ENCODE results near the gene ROPN1L.
A peak's percentile ranks its signal among the peaks of the same experiment; 100 is the strongest.

Gene ROPN1L

DNA sequence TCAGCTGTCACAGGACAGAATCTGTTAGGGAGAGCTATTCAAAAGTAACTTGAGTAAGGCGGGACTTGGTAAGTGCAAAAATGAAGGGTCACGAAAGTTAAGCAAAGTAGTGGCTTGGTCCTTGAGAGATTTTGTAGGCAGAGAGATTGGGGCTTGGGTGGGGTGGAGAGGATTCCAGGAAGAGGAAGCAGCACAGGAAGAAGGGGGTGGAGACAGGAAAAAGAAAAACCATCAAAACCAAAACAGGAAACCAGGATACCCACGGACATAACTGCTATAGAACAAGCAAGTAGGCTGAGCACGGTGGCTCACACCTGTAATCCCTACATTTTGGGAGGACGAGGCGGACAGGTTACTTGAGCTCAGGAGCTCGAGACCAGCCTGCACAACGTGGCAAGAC lies 3.7 kb downstream of the ROPN1L start:
- Histone ChIP-seq H3K4me3 (ENCODE audit: insufficient read depth, low read depth, low read length, poor library complexity, severe bottlenecking) (no peak overlapping the region), H3K27ac (ENCODE audit: insufficient read depth, low read length, poor library complexity, severe bottlenecking) (no peak overlapping the region)
- no peak for DNase-seq

DNA sequence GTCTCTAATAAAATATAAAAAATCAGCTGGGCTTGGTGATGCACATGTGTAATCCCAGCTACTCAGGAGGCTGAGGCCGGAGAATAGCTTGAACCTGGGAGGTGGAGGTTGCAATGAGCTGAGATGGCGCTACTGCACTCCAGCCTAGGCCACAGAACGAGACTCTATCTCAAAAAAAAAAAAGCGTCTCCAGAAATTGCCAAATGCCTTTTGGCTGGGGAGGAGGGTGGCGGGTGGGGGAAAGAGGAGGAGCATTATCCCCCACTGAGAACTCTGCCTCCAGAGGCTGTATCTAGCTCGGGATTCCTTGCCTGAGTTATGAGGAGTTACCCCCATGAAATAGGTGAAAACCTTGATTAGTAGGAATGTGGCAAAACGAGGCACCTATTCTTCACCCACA lies 4.8 kb downstream of the ROPN1L start:
- Histone ChIP-seq H3K27me3 (replicated peaks; ENCODE audit: control insufficient read depth, insufficient read depth, low read length, poor library complexity, severe bottlenecking) (no peaks in the 10 kb centered on the region), H3K27ac (ENCODE audit: insufficient read depth, low read length, poor library complexity, severe bottlenecking) (no peak overlapping the region), H3K36me3 (ENCODE audit: control insufficient read depth, insufficient read depth, low read length) (no peaks in the 10 kb centered on the region), H3K9me3 (ENCODE audit: control insufficient read depth, low read length) (no peaks in the 10 kb centered on the region), H3K4me1 (ENCODE audit: control insufficient read depth, insufficient read depth, low read length, poor library complexity, severe bottlenecking) (peaks cover 41% of the 10 kb centered on the region), H3K4me3 (ENCODE audit: insufficient read depth, low read depth, low read length, poor library complexity, severe bottlenecking) (no peak overlapping the region)
- DNase-seq: no peak

More for the DNA sequence above, 3.7 kb downstream of the ROPN1L start:
- H3K9me3 ChIP-seq (ENCODE audit: control insufficient read depth, low read length): no peaks in the 10 kb centered on the region
- H3K27me3 ChIP-seq (replicated peaks; ENCODE audit: control insufficient read depth, insufficient read depth, low read length, poor library complexity, severe bottlenecking): no peaks in the 10 kb centered on the region
- no peaks in the 10 kb centered on the region for H3K36me3 ChIP-seq (ENCODE audit: control insufficient read depth, insufficient read depth, low read length)
- peaks cover 50% of the 10 kb centered on the region for H3K4me1 ChIP-seq (ENCODE audit: control insufficient read depth, insufficient read depth, low read length, poor library complexity, severe bottlenecking)

DNA sequence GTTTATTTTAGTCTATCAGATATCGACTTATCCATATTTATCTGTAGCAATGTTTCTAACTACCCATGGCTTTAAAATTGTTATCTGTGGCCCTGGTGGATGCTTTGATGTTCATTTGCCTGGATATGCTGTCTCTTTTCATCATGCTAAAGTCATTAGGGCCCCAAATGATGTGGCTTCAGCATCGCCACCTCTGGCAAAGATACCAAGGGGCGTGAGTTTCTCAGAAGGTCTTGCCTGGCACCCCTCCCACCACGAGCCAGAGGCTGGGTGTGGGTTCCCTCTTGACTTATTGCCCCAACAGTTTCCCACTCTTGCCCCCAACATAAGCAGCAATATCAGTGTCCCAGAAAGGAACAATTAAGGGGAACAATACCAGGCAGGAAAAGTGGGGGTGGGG lies 5.4 kb downstream of the ROPN1L start:
- H3K4me1 ChIP-seq (ENCODE audit: control insufficient read depth, insufficient read depth, low read length, poor library complexity, severe bottlenecking): peaks cover 39% of the 10 kb centered on the region

DNA sequence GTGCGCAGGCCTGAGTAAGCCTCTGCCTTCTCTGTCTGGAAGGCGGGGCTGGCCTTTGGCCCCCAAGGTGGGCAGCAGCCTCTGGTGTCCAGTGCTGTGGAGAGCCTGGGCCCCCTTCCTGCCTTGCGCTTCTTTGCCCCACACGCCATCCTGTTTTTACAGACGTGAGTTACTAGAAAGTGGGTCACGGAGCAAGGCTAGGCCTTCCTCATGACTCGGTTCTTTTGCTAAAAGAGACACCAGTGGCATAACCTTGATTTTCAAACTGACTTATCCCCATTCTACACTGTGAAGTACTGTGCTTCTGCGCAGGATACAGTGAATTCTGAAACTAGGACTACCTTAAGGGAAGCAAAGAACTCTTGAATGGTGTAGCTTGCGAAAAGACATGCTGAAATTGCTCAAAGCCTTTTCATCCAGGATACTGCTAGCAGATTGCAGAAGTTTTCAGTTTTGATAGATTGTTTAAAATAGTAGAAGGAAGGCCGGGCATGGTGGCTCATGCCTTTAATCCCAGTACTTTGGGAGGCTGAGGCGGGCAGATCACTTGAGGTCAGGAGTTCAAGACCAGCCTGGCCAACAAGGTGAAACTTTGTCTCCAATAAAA lies 7.2 kb downstream of the ROPN1L start:
- no peak overlapping the region for H3K27ac ChIP-seq (ENCODE audit: insufficient read depth, low read length, poor library complexity, severe bottlenecking)
- no peaks in the 10 kb centered on the region for H3K9me3 ChIP-seq (ENCODE audit: control insufficient read depth, low read length)
- H3K36me3 ChIP-seq (ENCODE audit: control insufficient read depth, insufficient read depth, low read length): no peaks in the 10 kb centered on the region
- H3K4me3 ChIP-seq (ENCODE audit: insufficient read depth, low read depth, low read length, poor library complexity, severe bottlenecking): no peak overlapping the region
- H3K27me3 ChIP-seq (replicated peaks; ENCODE audit: control insufficient read depth, insufficient read depth, low read length, poor library complexity, severe bottlenecking): no peaks in the 10 kb centered on the region
- H3K4me1 ChIP-seq (ENCODE audit: control insufficient read depth, insufficient read depth, low read length, poor library complexity, severe bottlenecking): peaks cover 34% of the 10 kb centered on the region
- DNase-seq: no peak

More for the DNA sequence above, 5.4 kb downstream of the ROPN1L start:
- no peaks in the 10 kb centered on the region for H3K9me3 ChIP-seq (ENCODE audit: control insufficient read depth, low read length)
- no peak overlapping the region for H3K4me3 ChIP-seq (ENCODE audit: insufficient read depth, low read depth, low read length, poor library complexity, severe bottlenecking)
- no peaks in the 10 kb centered on the region for H3K27me3 ChIP-seq (replicated peaks; ENCODE audit: control insufficient read depth, insufficient read depth, low read length, poor library complexity, severe bottlenecking)
- no peak overlapping the region for H3K27ac ChIP-seq (ENCODE audit: insufficient read depth, low read length, poor library complexity, severe bottlenecking)
- no peak for DNase-seq
- H3K36me3 ChIP-seq (ENCODE audit: control insufficient read depth, insufficient read depth, low read length): no peaks in the 10 kb centered on the region

DNA sequence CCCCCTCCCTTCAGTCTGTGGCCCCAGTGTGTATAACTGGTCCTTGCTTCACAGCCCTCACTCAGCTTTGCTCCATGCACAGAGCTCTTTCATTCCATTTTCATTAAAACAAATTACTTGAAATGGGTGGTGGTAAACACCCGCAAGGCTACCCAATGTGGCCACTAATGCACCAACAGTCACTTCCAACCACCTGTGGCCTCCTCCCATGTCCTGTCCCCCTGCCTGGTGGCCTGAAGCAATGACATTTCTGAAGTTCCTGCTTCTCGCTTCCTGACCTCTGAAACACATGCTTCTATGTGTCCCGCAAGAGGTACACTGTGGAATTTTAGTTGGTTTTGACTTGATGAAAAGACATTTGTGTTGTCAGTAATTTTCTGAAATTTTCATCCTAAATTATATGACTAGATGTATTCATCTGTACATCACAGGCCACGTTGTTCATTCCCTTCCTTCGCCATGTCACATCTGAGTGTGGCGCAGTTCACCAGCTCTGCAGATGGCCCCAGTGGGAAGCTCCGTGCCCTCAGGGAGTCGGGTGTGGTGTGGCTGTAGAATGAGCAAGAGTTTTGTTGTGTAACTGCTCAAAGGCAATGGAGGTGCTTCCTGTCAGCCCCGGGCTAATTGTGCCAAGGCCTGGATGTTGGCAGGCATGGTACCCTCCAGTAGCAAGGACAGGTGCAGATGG lies 9.6 kb downstream of the ROPN1L start:
- DNase-seq: no peak
- no peak overlapping the region for H3K27ac ChIP-seq (ENCODE audit: insufficient read depth, low read length, poor library complexity, severe bottlenecking)

DNA sequence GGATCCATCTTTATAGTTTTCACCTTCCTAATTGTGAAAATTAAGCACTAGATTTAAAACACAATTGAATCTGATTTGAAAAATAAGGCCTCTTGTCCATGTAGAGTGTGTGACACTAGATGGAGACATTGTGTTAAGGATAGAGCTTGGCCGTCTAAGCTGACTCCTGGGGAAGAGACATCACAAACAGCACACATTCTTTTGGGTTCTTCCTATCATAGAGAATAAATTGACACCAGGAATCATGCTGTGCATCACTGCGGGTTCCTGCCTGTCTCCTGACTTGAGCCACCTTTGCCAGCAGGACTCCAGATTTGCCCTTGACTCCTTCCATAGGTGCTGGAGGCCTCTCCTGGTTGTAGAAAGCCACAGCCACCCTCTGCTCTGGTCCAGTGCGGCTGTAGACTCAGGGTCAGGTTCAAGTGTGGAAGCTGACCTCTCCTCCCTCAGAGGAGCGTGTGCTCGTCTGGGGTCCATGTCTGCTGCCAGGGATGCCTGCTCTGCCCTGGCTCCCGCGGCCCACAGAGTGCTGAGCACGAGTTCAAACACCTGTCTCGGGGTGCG lies 11.2 kb downstream of the ROPN1L start:
- Histone ChIP-seq H3K36me3 (ENCODE audit: control insufficient read depth, insufficient read depth, low read length) (no peaks in the 10 kb centered on the region), H3K9me3 (ENCODE audit: control insufficient read depth, low read length) (no peaks in the 10 kb centered on the region), H3K27ac (ENCODE audit: insufficient read depth, low read length, poor library complexity, severe bottlenecking) (no peak overlapping the region), H3K27me3 (replicated peaks; ENCODE audit: control insufficient read depth, insufficient read depth, low read length, poor library complexity, severe bottlenecking) (no peaks in the 10 kb centered on the region), H3K4me3 (ENCODE audit: insufficient read depth, low read depth, low read length, poor library complexity, severe bottlenecking) (no peak overlapping the region), H3K4me1 (ENCODE audit: control insufficient read depth, insufficient read depth, low read length, poor library complexity, severe bottlenecking) (peaks cover 2% of the 10 kb centered on the region)
- peak in 1 of 3 donors; percentile 3 for DNase-seq

More for the DNA sequence above, 9.6 kb downstream of the ROPN1L start:
- H3K9me3 ChIP-seq (ENCODE audit: control insufficient read depth, low read length): no peaks in the 10 kb centered on the region
- H3K4me3 ChIP-seq (ENCODE audit: insufficient read depth, low read depth, low read length, poor library complexity, severe bottlenecking): no peak overlapping the region
- no peaks in the 10 kb centered on the region for H3K36me3 ChIP-seq (ENCODE audit: control insufficient read depth, insufficient read depth, low read length)
- peaks cover 13% of the 10 kb centered on the region for H3K4me1 ChIP-seq (ENCODE audit: control insufficient read depth, insufficient read depth, low read length, poor library complexity, severe bottlenecking)
- H3K27me3 ChIP-seq (replicated peaks; ENCODE audit: control insufficient read depth, insufficient read depth, low read length, poor library complexity, severe bottlenecking): no peaks in the 10 kb centered on the region

DNA sequence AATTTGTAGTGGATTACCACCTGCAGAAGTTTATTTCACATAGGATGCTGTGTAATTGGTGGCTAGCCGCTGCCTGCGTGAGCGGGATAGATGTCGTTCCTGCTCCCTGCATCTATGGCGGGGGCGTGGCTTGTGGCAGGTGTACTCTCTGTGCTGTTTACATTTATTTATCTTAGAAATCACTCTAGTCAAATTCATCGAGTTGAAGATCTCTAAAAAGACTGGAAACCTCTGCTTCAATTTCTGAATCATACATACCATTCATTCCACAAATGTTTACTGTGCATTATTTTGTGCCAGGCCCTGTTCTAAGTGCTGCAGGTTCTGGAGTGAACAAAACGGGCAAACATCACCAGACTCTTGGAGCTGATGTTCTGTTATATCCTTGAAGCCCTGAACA lies 11.9 kb downstream of the ROPN1L start:
- Histone ChIP-seq H3K4me1 (ENCODE audit: control insufficient read depth, insufficient read depth, low read length, poor library complexity, severe bottlenecking) (no peaks in the 10 kb centered on the region), H3K36me3 (ENCODE audit: control insufficient read depth, insufficient read depth, low read length) (no peaks in the 10 kb centered on the region), H3K9me3 (ENCODE audit: control insufficient read depth, low read length) (no peaks in the 10 kb centered on the region), H3K4me3 (ENCODE audit: insufficient read depth, low read depth, low read length, poor library complexity, severe bottlenecking) (no peak overlapping the region), H3K27ac (ENCODE audit: insufficient read depth, low read length, poor library complexity, severe bottlenecking) (no peak overlapping the region), H3K27me3 (replicated peaks; ENCODE audit: control insufficient read depth, insufficient read depth, low read length, poor library complexity, severe bottlenecking) (no peaks in the 10 kb centered on the region)
- no peak for DNase-seq

DNA sequence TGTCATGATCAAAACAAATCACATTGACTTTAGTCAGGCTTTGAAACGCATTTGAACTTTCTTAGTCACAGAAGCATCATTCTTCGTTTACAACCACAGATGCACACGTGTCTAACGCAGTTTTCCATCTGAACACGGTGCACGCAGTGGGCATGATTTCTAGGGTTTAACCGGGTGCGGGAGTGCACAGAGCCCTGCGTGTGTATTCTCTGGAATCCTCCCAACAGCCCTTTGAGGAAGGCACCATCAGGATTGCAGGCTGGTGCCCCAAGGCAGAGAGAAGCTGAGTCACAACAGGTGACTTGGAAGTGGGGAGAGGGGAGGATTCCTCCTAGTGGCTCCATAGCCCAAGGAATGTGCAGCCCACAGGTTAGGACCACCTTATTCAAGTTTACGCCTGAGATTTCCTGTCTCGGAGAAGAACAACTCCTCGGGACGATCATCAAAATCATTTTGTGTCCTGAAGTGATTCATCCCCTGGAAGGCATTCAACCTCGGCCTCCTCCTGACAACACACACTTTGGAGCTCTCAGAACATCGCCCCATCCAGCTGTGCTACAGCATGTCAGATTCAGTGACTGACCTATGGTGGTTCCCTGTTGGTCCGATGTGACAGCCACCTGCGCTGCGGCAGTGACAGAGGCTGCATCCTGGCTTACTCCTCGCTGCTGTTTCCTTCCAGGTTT lies 13.1 kb downstream of the ROPN1L start:
- Histone ChIP-seq H3K4me3 (ENCODE audit: insufficient read depth, low read depth, low read length, poor library complexity, severe bottlenecking) (no peak overlapping the region), H3K4me1 (ENCODE audit: control insufficient read depth, insufficient read depth, low read length, poor library complexity, severe bottlenecking) (no peaks in the 10 kb centered on the region), H3K27me3 (replicated peaks; ENCODE audit: control insufficient read depth, insufficient read depth, low read length, poor library complexity, severe bottlenecking) (no peaks in the 10 kb centered on the region), H3K9me3 (ENCODE audit: control insufficient read depth, low read length) (no peaks in the 10 kb centered on the region), H3K27ac (ENCODE audit: insufficient read depth, low read length, poor library complexity, severe bottlenecking) (no peak overlapping the region), H3K36me3 (ENCODE audit: control insufficient read depth, insufficient read depth, low read length) (no peaks in the 10 kb centered on the region)
- no peak for DNase-seq

DNA sequence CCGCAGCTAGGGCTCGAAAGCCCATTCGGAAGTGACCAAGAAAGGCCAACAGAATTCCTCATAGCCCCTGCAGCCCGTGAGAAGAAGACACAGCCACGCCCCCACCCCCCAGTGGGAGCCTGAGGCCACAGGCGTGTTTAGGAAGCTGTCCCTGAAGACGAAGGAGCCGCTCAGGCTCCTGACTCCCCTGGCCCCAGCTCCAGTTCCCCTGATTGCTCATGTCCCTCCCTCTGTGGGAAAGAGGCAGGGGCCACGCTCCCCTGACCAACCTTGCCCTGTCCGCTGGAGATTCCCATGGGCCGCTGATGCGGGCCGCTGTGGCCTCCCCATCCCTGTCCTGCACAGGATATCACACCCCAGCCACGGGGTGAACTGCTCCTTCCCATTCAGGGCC lies 13.6 kb downstream of the ROPN1L start:
- no peak overlapping the region for H3K27ac ChIP-seq (ENCODE audit: insufficient read depth, low read length, poor library complexity, severe bottlenecking)
- no peaks in the 10 kb centered on the region for H3K9me3 ChIP-seq (ENCODE audit: control insufficient read depth, low read length)
- DNase-seq: no peak
- H3K4me3 ChIP-seq (ENCODE audit: insufficient read depth, low read depth, low read length, poor library complexity, severe bottlenecking): no peak overlapping the region
- H3K36me3 ChIP-seq (ENCODE audit: control insufficient read depth, insufficient read depth, low read length): no peaks in the 10 kb centered on the region
- H3K4me1 ChIP-seq (ENCODE audit: control insufficient read depth, insufficient read depth, low read length, poor library complexity, severe bottlenecking): no peaks in the 10 kb centered on the region
- H3K27me3 ChIP-seq (replicated peaks; ENCODE audit: control insufficient read depth, insufficient read depth, low read length, poor library complexity, severe bottlenecking): no peaks in the 10 kb centered on the region
